Endothelial cell of umbilical vein (primary cell): ENCODE results near the gene SGSM1. TPM values are rescaled to one million over a fixed set of nuclear protein-coding genes. Genes with fewer than 3 reads are reported as not detected.
A peak's percentile ranks its signal among the peaks of the same experiment; 100 is the strongest.

ENCODE experiments used
- BruUV-seq: library from RNA; stranded (reverse); fragments of 400-500 nt; replicated peaks from 2 replicates; lab custom pipeline; 2021; lab: Mats Ljungman, UMichigan
- CTCF ChIA-PET: fragments of 300-600, 350-600 bp; sonication (Branson Sonifier 250); formaldehyde crosslinking; loops from one replicate; lab custom pipeline; 2021; ENCODE audit warnings: antibody characterized with exemption, inconsistent platforms; lab: Charles Lee
- POLR2A ChIA-PET: fragments of 300-600, 350-600 bp; sonication (Branson Sonifier 250); formaldehyde crosslinking; loops from one replicate; lab custom pipeline; 2021; ENCODE audit warnings: antibody characterized with exemption, inconsistent platforms; lab: Charles Lee
- DNase-seq: peaks from one replicate; pipeline ENCODE4 v3.0.0-alpha.2; 2011; ENCODE audit warnings: low read depth, low spot score
- FAIRE-seq: peaks from 2 replicates; lab custom pipeline; 2011; peaks lifted over from hg19 to GRCh38; lab: Jason Lieb, UNC
- H2AFZ ChIP-seq: 2 replicates; pipeline ENCODE4 v1.6.0; 2012; ENCODE audit warnings: low read depth, low read length, control low read depth, inconsistent platforms
- H3K27ac ChIP-seq: 2 replicates; pipeline ENCODE4 v1.5.1; 2011; ENCODE audit warnings: low read depth, mild to moderate bottlenecking, control low read depth, low read length, moderate library complexity; ENCODE audit not compliant: insufficient read depth
- H3K27me3 ChIP-seq, 2 experiments: 2 replicates each; pipeline versions ENCODE4 v1.6.0 to v1.6.1; 2011; ENCODE audit warnings: low read length in 2 of 2, mixed read lengths in 1 of 2; ENCODE audit not compliant: control insufficient read depth in 2 of 2, insufficient read depth in 2 of 2
- H3K36me3 ChIP-seq, 2 experiments: 2 replicates in 1 of 2; 3 replicates in 1 of 2; pipeline ENCODE4 v1.5.1; 2011; ENCODE audit warnings: low read length in 2 of 2, mild to moderate bottlenecking in 1 of 2, moderate library complexity in 1 of 2; ENCODE audit not compliant: control insufficient read depth in 2 of 2, insufficient read depth in 2 of 2; ENCODE audit errors: extremely low read depth in 1 of 2
- H3K4me1 ChIP-seq: 3 replicates; pipeline ENCODE4 v1.5.1; 2011; ENCODE audit warnings: mild to moderate bottlenecking, low read length; ENCODE audit not compliant: control insufficient read depth, insufficient read depth; ENCODE audit errors: extremely low read depth
- H3K4me2 ChIP-seq: 2 replicates; pipeline ENCODE4 v1.6.1; 2011; ENCODE audit warnings: low read length, control low read depth, mixed read lengths; ENCODE audit not compliant: insufficient read depth
- H3K4me3 ChIP-seq, 3 experiments: fragments of 200-600 bp in 1 of 3; sonication (generic), shearing (Covaris generic) in 1 of 3; replicated peaks in 1 of 3; 2 replicates each; pipeline ENCODE4 v1.5.1; 2011 to 2016; ENCODE audit warnings: control low read depth in 3 of 3, low read length in 3 of 3, mild to moderate bottlenecking in 2 of 3, inconsistent platforms in 1 of 3, low read depth in 1 of 3, moderate library complexity in 1 of 3; ENCODE audit not compliant: insufficient read depth in 1 of 3
- H3K79me2 ChIP-seq: 2 replicates; pipeline ENCODE4 v1.6.0; 2012; ENCODE audit warnings: low read length, inconsistent platforms; ENCODE audit not compliant: control insufficient read depth, insufficient read depth
- H3K9ac ChIP-seq: replicated peaks from 2 replicates; pipeline ENCODE3; 2011; ENCODE audit warnings: low read length, control low read depth; ENCODE audit not compliant: insufficient read depth; ENCODE audit errors: extremely low read depth
- H3K9me1 ChIP-seq: replicated peaks from 3 replicates; pipeline ENCODE4 v1.6.0; 2011; ENCODE audit warnings: mild to moderate bottlenecking, low read length; ENCODE audit not compliant: control insufficient read depth, insufficient read depth; ENCODE audit errors: extremely low read depth
- H3K9me3 ChIP-seq: replicated peaks from 2 replicates; pipeline ENCODE4 v1.5.1; 2012; ENCODE audit warnings: low read length, inconsistent platforms; ENCODE audit not compliant: control insufficient read depth, insufficient read depth
- H4K20me1 ChIP-seq: replicated peaks from 2 replicates; pipeline ENCODE3; 2011; ENCODE audit warnings: mild to moderate bottlenecking, low read length; ENCODE audit not compliant: control insufficient read depth, insufficient read depth; ENCODE audit errors: extremely low read depth
- EZH2 ChIP-seq: IDR thresholded peaks from 2 replicates; pipeline ENCODE4 v1.6.1; 2012; ENCODE audit warnings: borderline replicate concordance, low read depth, mild to moderate bottlenecking, moderate library complexity, low read length, inconsistent platforms; ENCODE audit not compliant: severe bottlenecking
- FOS ChIP-seq: IDR thresholded peaks from 2 replicates; pipeline ENCODE4 v1.6.1; 2011; ENCODE audit warnings: mild to moderate bottlenecking, low read length, moderate library complexity, borderline replicate concordance; ENCODE audit not compliant: insufficient read depth
- GATA2 ChIP-seq: IDR thresholded peaks from 2 replicates; pipeline ENCODE4 v1.7.0; 2011; ENCODE audit warnings: low read depth, mild to moderate bottlenecking, moderate library complexity, mixed read lengths, low read length; ENCODE audit not compliant: insufficient read length, insufficient read depth
- JUN ChIP-seq: IDR thresholded peaks from 2 replicates; pipeline ENCODE4 v1.6.1; 2011; ENCODE audit warnings: borderline replicate concordance, low read depth; ENCODE audit not compliant: insufficient read length, insufficient read depth
- MYC ChIP-seq: IDR thresholded peaks from one replicate; pipeline ENCODE4 v1.6.1; 2011; ENCODE audit warnings: mild to moderate bottlenecking, low read depth, low read length
- POLR2A ChIP-seq: IDR thresholded peaks from 2 replicates; pipeline ENCODE4 v1.6.1; 2012; ENCODE audit warnings: low read depth, mild to moderate bottlenecking, control low read depth, low read length
- POLR2AphosphoS5 ChIP-seq: IDR thresholded peaks from 2 replicates; pipeline ENCODE4 v1.6.1; 2012; ENCODE audit warnings: low read depth, mild to moderate bottlenecking, control low read depth, low read length, moderate library complexity; ENCODE audit not compliant: insufficient read depth
- dilution Hi-C: fragments of 300-500 bp; cut with MboI; formaldehyde crosslinking; loops from one replicate; pipeline ENCODE4 v1.15.0; 2019; ENCODE audit warnings: low sequenced_read_pairs; ENCODE audit not compliant: extremely low pct_ligation_motif_present
- intact Hi-C: fragments of 100-400 bp; cut with micrococcal nuclease; formaldehyde crosslinking; loops from one replicate; pipeline ENCODE4 v1.10.0; 2022
- polyA plus RNA-seq, 4 experiments: library from polyadenylated mRNA; depleted of rRNA in 3 of 4; stranded (reverse) in 3 of 4; unstranded in 1 of 4; fragments of >200 nt; gene quantifications; 2 replicates each; pipeline versions ENCODE4 v1.2.1 to v1.2.3, GENCODE V29; 2011 to 2012; ENCODE audit warnings: missing spikeins in 1 of 4
- total RNA-seq: library from RNA; stranded (reverse); gene quantifications from 2 replicates; pipeline ENCODE4 v1.2.3, GENCODE V29; 2021
- TF ChIP-seq, protein P1 (sequence below), 2 donors: IDR thresholded peaks; 1 replicate in 1 of 2; 2 replicates in 1 of 2; pipeline ENCODE4 v1.5.1; 2011; ENCODE audit warnings: low read length in 2 of 2, mild to moderate bottlenecking in 2 of 2, moderate library complexity in 2 of 2, control low read depth in 1 of 2, inconsistent platforms in 1 of 2, low read depth in 1 of 2; ENCODE audit not compliant: insufficient read depth in 1 of 2; ENCODE audit errors: extremely low read depth in 1 of 2
- TF ChIP-seq, protein P2 (sequence below): IDR thresholded peaks from 2 replicates; pipeline ENCODE4 v1.6.1; 2011; ENCODE audit not compliant: insufficient read depth, insufficient read length

Gene SGSM1
- total and polyA plus RNA-seq, 2 donors (not counting 3 experiments of a cell fraction or from before 2014, with no cell fraction given): 0.10 to 1.1 TPM

DNA sequence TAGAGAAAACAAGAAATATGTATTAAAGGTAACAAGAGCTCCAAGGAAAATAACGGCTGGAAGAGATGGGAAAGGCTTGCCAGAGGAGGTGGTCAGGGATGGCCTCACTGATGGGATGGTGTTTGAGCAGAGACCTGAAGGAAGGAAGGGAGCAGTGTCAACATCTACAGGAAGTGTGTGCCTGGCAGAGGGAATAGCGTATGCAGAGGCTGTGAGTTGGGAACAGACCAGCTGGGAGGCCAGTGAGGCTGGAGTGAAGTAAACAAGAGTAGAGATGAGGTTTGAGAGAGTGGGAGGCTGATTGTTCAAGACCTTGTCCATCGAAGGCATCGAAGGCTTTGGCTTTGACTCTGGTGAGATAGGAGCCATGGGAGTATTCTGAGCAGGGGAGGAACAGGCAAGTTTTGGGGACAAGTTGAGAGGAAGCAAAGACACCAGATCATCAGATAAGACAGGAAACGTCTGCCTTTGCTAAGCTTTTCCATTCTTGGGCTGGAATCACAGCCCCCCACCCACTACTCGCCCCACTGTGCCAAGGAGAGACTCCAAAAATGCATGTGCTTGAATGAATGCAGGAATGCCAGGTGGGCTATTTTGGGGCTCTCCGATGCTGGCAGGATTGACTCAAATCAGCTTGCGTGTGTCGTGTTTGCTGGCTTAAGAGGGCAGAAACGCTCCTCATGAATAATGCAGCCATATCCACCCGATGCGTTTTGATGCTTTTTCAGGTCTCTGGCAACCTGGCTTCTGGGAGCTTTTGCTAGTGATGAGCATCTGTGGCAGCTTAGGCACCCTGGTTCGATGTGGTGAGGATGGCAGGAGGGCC is 7.2 kb downstream of the SGSM1 start:
- dilution Hi-C loops: no loop called here
- POLR2A ChIA-PET: no interaction called here

More for the DNA sequence above, 7.2 kb downstream of the SGSM1 start:
- Histone ChIP-seq H3K4me1 (peaks cover 14% of the 10 kb centered on the region), H3K27me3 (peaks cover 0 to 3% of the 10 kb centered on the region in 2 experiments), H3K27ac (no peak overlapping the region), H2AFZ (no peak overlapping the region), H3K36me3 (no peaks in the 10 kb centered on the region), H4K20me1 (no peaks in the 10 kb centered on the region), H3K79me2 (no peaks in the 10 kb centered on the region), H3K4me3 (no peak overlapping the region), H3K9ac (no peak overlapping the region), H3K4me2 (peak overlapping the region; percentile 22), H3K9me1 (no peaks in the 10 kb centered on the region), H3K9me3 (no peaks in the 10 kb centered on the region)
- peak; percentile 44 for DNase-seq
- intact Hi-C loops: no loop called here
- TF ChIP-seq MYC (no peak), POLR2A (no peak), FOS (no peak), GATA2 (no peak), JUN (no peak), EZH2 (no peak), POLR2AphosphoS5 (no peak)
- TF ChIP-seq, protein P1, sequence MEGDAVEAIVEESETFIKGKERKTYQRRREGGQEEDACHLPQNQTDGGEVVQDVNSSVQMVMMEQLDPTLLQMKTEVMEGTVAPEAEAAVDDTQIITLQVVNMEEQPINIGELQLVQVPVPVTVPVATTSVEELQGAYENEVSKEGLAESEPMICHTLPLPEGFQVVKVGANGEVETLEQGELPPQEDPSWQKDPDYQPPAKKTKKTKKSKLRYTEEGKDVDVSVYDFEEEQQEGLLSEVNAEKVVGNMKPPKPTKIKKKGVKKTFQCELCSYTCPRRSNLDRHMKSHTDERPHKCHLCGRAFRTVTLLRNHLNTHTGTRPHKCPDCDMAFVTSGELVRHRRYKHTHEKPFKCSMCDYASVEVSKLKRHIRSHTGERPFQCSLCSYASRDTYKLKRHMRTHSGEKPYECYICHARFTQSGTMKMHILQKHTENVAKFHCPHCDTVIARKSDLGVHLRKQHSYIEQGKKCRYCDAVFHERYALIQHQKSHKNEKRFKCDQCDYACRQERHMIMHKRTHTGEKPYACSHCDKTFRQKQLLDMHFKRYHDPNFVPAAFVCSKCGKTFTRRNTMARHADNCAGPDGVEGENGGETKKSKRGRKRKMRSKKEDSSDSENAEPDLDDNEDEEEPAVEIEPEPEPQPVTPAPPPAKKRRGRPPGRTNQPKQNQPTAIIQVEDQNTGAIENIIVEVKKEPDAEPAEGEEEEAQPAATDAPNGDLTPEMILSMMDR (IDR thresholded peaks at IDR 0.05; ENCODE audit: extremely low read depth in 1 of 2, insufficient read depth in 1 of 2, low read depth in 1 of 2, low read length in 2 of 2): no peak
- TF ChIP-seq, protein P2, sequence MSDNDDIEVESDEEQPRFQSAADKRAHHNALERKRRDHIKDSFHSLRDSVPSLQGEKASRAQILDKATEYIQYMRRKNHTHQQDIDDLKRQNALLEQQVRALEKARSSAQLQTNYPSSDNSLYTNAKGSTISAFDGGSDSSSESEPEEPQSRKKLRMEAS: no peak
- BruUV-seq: no TSS peak
- CTCF ChIA-PET: interaction anchor here (1.1 to 2.2 kb wide), 5 partner anchors 10 to 37 kb away, joined by 3 to 25 read pairs (median 5); no protein-coding TSS in a partner anchor
- peak; percentile 26 for FAIRE-seq
